ENCODE measurements around the gene FNDC3B. TPM values are rescaled to one million over a fixed set of nuclear protein-coding genes. Genes with fewer than 3 reads are reported as not detected.

Gene FNDC3B
- total and polyA plus RNA-seq, 9 of the 15 experiments (the other 6 are each of a cell fraction or from before 2014, with no cell fraction given) = 7.0 to 35.8 (median 16.2) TPM

DNA sequence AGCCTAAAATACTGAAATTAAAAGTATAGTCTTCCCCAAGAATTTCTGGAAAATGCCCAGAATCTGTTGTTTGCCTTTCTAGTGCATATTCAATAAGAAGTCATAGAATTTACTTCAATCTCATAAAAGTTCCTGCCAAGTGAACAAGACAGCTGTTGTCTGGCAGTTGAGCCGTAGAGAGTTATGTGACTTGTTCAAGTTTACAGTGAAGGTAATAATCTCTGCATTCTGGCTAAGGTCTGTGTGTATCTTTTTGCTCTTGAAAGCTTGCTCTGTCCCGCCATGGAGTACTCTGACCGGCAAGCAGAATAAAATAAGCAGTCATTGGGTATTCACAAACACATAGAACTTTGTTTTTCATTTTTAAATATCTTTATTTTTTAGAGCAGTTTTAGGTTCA, 331.0 kb downstream of the FNDC3B start (continued):
- TF ChIP-seq ZBTB40 (IDR thresholded peaks at IDR 0.05) = no peak
- TF ChIP-seq ZBTB40 (CRISPR knock-in tag; IDR thresholded peaks at IDR 0.05) = no peak
- no peak for TF ChIP-seq PRPF4 (IDR thresholded peaks at IDR 0.05; ENCODE audit: insufficient read depth, low read depth, low read length, poor library complexity, severe bottlenecking)
